GM11168 (cell line): ENCODE data around the gene CBLN3.
"Not testable (repeated sequence)": the region's sequence is repeated elsewhere in the genome, so short reads cannot be mapped to it uniquely, and the experiment has no call there.

Experiments used
- in situ Hi-C: fragments of 300-500 bp; cut with MboI; formaldehyde crosslinking; loops from one replicate; pipeline ENCODE4 v1.12.0; 2022; ENCODE audit warnings: low sequenced_read_pairs; ENCODE audit not compliant: unreplicated experiment

CBLN3 gene

GRCh38 chr14:24429395-24430142, at the start of gene CBLN3, which contains the start of gene KHNYN:
Gene CBLN3 (minus strand): TSS chr14:24429668. CDS start chr14:24429054, 614 bp downstream.
Gene KHNYN (plus strand): TSS chr14:24429954. CDS start chr14:24430731, 777 bp downstream.
- in situ Hi-C loops: loop anchor here (10.0 kb wide), 1 partner anchor 65 kb away; the partner anchor contains the start of gene NFATC4

DNA sequence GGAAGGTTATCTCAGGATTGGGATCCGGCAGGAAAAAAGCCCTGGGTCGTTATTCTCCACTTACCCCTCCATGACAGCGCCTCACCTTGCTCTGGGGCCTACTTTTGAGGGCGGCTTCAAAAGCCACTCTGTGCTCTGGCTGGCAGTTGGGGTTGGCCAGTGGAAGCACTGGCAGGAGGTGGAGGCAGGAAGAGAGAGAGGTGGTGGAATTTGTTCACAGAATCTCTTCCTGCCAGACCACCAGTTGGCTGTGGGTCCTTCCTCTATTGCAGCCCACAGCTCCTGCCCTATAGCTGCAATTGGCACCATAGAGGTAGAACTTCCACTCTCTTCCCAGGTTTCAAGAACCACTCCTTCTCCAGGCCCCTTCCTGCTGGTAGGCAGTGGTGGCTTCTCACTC, 45.8 kb upstream of the CBLN3 start:
- in situ Hi-C loops: no loop called here

DNA sequence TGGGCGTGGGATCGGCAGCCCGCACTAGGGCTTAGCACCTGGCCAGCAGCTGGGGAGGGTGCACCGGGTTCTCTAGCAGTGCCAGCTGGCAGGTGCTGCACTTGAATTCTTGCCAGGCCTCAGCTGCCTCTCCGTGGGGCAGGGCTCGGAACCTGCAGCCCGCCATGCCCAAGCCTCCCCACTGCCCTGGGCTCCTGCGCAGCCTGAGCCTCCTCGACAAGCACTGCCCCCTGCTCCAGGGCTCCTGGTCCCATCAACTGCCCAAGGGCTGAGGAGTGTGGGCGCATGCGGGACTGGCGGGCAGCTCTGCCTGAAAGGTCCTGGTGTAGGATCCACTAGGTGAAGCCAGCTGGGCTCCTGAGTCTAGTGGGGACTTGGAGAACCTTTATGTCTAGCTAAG, 43.7 kb upstream of the CBLN3 start:
- in situ Hi-C loops: no loop called here

DNA sequence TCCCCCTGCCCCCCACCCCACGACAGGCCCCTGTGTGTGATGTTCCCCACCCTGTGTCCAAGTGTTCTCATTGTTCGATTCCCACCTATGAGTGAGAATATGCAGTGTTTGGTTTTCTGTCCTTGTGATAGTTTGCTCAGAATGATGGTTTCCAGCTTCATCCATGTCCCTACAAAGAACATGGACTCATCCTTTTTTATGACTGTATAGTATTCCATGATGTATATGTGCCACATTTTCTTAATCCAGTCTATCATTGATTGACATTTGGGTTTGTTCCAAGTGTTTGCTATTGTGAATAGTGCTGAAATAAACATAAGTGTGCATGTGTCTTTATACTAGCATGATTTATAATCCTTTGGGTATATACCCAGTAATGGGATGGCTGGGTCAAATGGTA, 41.0 kb upstream of the CBLN3 start:
- in situ Hi-C loops: not testable (repeated sequence)

GRCh38 chr14:24465805-24466204, 36.3 kb upstream of the CBLN3 start:
- in situ Hi-C loops: no loop called here

DNA sequence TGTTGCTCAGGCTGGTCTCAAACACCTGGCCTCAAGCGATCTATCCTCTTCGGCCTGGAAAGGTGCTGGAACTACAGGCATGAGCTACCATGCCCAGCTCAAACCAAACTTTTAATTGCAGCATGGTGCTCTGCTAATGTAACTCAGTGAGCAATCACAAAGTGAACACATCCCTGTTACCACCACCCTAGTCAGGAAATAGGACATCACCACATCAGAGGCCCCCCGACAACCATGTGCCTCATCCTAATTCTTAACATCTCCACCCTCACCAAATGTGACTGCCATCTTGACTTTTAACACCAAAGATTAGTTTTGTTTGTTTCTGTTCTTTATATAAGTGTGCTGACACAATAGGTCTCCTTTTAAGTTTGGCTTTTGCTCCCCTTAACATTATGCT, 35.9 kb upstream of the CBLN3 start:
- in situ Hi-C loops: no loop called here

- in situ Hi-C loops: no loop called here
Measured at GRCh38 chr14:24463884-24464785, 34.7 kb upstream of the CBLN3 start.

DNA sequence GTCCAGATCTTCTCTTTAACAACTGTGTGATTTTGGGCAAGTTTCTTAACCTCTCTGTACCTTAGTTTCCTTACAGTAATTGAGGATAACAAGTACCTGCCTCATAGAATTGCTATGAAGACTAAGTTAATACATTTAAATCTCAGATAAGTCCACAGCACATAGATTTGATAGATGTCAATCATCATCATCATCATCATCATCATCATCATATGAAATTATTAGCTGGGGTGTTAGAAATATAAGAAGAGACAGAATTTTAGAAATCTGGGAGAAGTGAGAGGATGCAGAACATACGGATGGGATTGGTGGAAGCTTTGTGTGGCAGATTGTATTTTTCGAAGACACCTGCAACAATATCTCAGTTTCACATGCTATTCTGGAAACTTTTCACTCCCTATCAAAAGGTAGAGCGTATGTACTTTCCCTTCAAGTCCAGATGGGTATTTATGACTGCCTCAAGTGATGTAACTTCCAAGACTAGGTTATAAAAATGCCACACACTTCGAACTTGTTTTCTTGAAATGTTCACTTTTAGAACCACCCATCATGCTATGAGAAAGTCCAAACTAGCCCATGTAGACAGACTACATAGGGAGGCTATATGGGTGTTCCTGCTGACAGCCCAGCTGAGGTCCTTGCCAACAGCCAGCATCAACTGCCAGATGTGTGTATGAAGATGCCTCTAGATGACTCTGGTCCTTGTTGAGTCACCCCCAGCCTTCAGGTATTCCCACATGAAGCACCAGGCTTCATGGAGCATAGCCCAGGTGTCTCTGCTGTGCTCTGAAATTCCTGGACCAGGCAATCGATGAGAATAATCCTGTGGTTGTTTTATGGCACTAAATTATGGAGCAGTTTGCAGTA, 33.8 kb upstream of the CBLN3 start:
- in situ Hi-C loops: no loop called here

DNA sequence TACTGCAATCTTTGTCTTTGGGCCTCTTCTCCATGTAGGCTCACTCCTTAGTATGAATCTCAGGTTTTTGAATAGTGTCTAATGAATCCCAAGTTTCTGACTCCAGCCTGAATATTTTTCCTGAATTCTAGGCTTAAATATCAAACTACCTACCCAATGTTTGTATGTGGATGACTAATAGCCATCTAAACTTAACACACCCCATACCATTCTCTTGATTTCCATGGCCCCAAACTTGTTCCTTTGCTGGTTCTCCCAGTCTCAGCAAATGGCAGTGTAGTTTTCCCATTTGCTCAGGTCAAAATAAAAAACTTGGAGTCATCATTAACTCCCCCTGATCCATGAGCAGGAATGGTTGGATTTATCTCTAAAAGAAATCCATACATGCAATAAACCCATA, 31.9 kb upstream of the CBLN3 start:
- in situ Hi-C loops: no loop called here

GRCh38 chr14:24459331-24459730, 29.9 kb upstream of the CBLN3 start:
- in situ Hi-C loops: no loop called here

DNA sequence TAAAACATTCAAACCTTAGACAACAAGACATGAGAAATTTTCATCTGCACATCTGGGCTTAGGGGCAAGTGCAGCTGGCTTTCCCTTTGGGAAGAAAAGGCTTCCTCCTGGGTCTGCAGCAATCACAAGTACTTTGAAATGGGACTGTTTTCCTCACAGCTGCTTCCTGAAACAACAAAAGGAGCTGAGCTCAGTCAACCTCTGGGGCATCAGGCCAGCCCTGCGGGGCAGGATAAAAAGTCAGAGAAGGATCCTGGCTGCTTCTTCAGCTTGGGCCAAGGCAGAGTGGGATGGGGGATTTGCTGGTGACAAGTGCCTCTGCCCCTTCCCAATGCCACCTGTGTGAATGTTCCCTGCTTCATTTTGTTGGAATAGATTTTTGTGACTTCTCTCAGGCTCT, 29.3 kb upstream of the CBLN3 start:
- in situ Hi-C loops: no loop called here

DNA sequence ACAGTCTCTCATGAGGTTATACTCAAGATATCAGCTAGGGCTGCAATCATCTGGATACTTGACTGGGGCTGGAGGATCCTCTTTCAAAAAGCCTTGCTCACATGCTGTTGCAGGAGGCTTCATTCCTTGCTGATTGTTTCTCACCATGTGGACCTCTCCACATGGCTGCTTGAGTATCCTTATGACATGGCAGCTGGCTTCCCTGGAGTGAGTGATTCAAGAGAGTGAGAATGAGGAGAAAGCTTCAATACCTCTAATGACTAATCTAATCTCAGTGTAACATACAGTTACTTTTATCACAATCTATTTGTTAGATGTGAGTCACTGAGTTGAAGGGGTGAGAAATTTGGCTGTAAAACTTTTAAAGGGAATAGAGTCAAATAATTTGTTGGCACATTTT, 27.5 kb upstream of the CBLN3 start:
- in situ Hi-C loops: no loop called here

GRCh38 chr14:24450828-24451227, 21.4 kb upstream of the CBLN3 start:
- in situ Hi-C loops: not testable (repeated sequence)

- in situ Hi-C loops: no loop called here
Measured at GRCh38 chr14:24443053-24443665, 13.7 kb upstream of the CBLN3 start.

DNA sequence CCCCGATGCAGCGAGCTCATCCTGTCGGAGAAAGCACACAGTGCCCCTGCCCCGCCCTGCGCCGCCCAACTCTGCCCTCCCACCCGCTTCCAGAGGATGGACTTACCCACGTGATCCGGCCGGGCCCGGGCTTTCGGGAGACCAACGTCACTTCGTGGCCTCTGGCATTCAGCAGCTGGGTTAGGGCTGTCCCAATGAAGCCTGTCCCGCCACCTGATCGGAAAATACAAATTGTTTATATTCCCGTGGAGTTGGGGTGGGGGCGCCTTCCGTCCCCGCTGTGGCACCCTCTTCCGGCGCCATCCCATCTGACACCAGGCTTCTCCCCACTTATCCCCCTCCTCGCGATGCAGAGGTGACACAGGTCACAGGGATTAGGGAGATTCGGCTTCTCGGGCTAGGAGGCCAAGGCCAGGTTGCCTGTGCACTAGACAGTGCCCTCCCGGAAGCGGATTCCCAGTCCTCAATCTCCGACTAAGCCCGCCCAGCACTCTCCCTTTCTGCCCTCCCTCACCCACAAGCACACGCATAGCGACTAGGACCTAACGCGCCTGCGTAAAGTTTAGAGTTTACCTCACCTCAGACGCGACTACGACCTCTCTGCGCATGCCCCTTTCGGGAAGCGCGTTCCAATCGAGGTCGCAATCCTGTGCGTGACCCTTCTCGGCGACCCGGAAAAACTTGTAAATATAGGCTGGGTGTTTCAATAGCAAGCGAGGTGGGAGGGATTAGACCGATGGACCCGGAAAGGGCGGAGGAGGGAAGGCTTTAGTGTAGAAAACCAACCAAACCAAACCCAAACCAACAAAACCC, 13.0 kb upstream of the CBLN3 start, which contains the start of gene SDR39U1:
Gene SDR39U1, minus strand, starts transcription at position 537 of the 813 bp plus-strand sequence. Its CDS starts 7 bp downstream, at position 530.
- in situ Hi-C loops: no loop called here

DNA sequence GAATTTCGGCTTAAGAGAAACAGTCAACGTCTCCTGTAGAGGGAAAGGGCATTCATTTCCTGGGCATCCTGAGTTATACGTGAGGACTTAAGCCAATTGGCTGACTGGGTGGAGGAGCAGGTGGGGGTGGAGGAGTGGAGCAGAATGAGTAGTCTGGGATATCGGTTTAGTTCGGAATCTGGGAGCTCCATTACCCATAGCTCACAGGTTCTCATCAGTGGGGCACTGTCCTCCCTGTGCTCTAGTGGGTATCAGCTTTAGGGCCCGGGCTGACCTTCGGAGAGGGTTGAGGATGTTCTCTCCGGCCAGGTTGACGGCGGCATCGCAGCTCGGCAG, 12.4 kb upstream of the CBLN3 start:
- in situ Hi-C loops: no loop called here

GRCh38 chr14:24441485-24441884, 12.0 kb upstream of the CBLN3 start:
- in situ Hi-C loops: no loop called here

GRCh38 chr14:24440606-24441399, 11.3 kb upstream of the CBLN3 start:
- in situ Hi-C loops: no loop called here
